HG02943 (cell line): ENCODE data around the gene RPL22L1.
"Not testable (repeated sequence)": the region's sequence is repeated elsewhere in the genome, so short reads cannot be mapped to it uniquely, and the experiment has no call there.

Experiments used
- ATAC-seq: cut with Tn5 transposase; IDR thresholded peaks from one replicate; pipeline ENCODE4 v1.9.1; 2021; ENCODE audit warnings: mild to moderate bottlenecking, low read depth, moderate library complexity; ENCODE audit not compliant: unreplicated experiment

The RPL22L1 gene

DNA sequence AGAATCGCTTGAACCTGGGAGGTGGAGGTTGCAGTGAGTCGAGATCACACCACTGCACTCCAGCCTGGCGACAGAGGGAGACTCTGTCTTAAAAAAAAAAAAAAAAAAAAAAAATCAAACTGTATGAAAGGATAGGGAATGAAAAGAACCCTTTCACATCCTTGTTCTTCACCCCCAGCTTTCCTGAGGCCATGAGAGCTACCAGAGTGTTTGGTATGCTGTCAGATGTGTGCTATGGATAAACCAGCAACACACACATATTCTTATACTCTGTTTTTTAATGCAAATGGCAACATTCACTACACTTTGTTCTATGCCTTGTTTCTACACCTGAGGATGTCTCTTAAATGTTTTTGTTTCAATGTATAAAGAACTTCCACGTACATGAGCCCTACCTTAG, 33.5 kb downstream of the RPL22L1 start:
- ATAC-seq, result no peak

DNA sequence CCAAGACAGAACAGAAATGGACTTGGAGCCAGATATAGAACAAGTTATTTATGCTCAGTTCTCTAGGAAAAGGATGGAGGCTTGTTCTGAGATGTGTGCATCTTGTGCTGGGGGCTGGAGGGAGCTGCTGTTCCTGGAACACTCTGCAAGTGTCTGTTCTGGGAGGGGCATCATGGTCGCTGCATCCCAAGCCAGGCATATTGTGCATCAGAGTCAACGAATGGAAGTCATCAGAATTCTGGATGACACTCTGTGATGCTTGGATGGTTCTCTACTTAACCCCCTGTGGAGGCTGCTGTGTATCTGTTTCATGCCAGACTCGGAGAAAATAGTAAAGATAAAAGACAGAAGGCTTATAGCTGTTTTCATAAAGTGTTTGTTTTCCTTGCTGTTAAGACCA, 34.7 kb downstream of the RPL22L1 start:
- ATAC-seq, result no peak

- ATAC-seq, result no peak
Observed at GRCh38 chr3:170830580-170830979, 39.4 kb downstream of the RPL22L1 start.

GRCh38 chr3:170829546-170830272, 40.3 kb downstream of the RPL22L1 start:
- no peak for ATAC-seq

- no peak for ATAC-seq
Observed at GRCh38 chr3:170826047-170826446, 43.9 kb downstream of the RPL22L1 start.

- ATAC-seq, result not testable (repeated sequence)
Observed at GRCh38 chr3:170823562-170823961, 46.4 kb downstream of the RPL22L1 start.

DNA sequence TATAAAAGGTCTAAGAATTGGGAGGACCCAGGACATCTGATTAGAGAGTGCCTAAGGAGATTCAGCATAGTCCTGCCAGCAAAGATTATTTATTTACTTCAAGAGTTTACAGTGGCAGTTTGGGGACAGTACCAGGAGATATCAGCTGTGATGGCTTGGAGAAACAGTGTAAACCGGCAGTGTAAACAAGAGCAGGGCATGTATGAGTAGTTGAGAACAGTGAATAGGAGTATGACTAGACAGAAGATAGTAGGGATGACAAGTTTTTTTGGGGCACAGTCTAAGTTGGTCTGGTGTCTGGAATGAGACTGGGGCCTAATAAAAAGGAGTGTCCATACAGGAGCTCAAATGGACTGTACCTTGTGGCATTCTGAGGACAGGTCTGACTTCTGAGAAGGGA, 51.7 kb downstream of the RPL22L1 start:
- not testable (repeated sequence) for ATAC-seq

GRCh38 chr3:170817471-170817870, 52.5 kb downstream of the RPL22L1 start:
- not testable (repeated sequence) for ATAC-seq

- ATAC-seq, result no peak
Observed at GRCh38 chr3:170816841-170817240, 53.2 kb downstream of the RPL22L1 start.

DNA sequence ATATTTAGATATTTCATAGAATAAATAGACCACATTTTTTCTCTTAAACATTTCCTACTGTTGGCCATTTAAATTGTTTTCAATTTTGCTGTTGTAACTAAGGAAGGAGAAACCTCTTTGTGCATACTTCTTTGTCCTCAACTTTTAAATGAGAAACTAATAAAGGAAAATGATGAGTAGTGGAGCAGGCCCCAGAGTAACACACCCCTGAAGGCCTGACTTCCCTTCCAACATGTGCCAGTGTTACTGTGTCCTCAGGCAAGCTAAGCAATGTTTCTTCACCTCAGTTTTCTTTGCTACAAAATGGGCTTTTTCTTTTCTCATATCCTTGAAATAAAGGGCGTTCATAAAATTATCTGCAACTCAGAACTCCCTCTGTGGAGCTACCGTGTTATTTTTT, 53.7 kb downstream of the RPL22L1 start:
- no peak for ATAC-seq

- ATAC-seq, result no peak
Observed at GRCh38 chr3:170815936-170816335, 54.1 kb downstream of the RPL22L1 start.

DNA sequence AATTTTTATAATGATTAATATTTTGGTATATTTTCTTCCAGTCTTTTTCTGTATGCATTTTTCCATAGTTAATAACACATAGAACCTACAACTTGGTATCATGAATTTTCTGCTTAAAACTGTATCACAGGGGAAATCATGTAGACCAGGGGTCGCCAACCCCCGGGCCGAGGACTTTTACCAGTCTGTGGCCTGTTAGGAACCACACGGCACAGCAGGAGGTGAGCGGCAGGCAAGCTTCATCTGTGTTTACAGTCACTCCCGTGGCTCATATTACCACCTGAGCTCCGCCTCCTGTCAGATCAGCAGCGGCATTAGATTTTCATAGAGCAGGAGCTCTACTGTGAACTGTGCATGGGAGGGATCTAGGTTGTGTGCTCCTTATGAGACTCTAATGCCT, 54.7 kb downstream of the RPL22L1 start:
- no peak for ATAC-seq
